T-helper 2 cell treated with Interferon-gamma antibody and Interleukin-4, amounts not matched to agents 5 μg/mL and 100 μg/mL, for 36 hours (primary cell): ENCODE data around the gene PLEKHG5.
"Not testable (repeated sequence)": the region's sequence is repeated elsewhere in the genome, so short reads cannot be mapped to it uniquely, and the experiment has no call there.

ENCODE experiments used
- DNase-seq: peaks from one replicate; pipeline ENCODE4 v3.0.0; 2021; ENCODE audit warnings: low spot score
- H3K27ac Mint-ChIP-seq: one replicate; pipeline ENCODE4 v1.8.0; 2021; ENCODE audit warnings: mild to moderate bottlenecking, mixed read lengths
- H3K27me3 Mint-ChIP-seq: one replicate; pipeline ENCODE4 v1.8.0; 2021; ENCODE audit warnings: low read depth, mixed read lengths
- H3K36me3 Mint-ChIP-seq: one replicate; pipeline ENCODE4 v1.8.0; 2021; ENCODE audit warnings: low read depth, mixed read lengths
- H3K4me1 Mint-ChIP-seq: one replicate; pipeline ENCODE4 v1.8.0; 2021; ENCODE audit warnings: low read depth, mixed read lengths
- H3K4me3 Mint-ChIP-seq: one replicate; pipeline ENCODE4 v1.8.0; 2022; ENCODE audit warnings: mild to moderate bottlenecking, moderate library complexity, mixed read lengths
- H3K9me3 Mint-ChIP-seq: one replicate; pipeline ENCODE4 v1.8.0; 2021; ENCODE audit warnings: mixed read lengths

PLEKHG5 gene

GRCh38 chr1:6462412-6463119 is 28.9 kb downstream of the PLEKHG5 start:
- H3K27me3 Mint-ChIP-seq = peaks cover 4% of the 10 kb centered on the region

DNA sequence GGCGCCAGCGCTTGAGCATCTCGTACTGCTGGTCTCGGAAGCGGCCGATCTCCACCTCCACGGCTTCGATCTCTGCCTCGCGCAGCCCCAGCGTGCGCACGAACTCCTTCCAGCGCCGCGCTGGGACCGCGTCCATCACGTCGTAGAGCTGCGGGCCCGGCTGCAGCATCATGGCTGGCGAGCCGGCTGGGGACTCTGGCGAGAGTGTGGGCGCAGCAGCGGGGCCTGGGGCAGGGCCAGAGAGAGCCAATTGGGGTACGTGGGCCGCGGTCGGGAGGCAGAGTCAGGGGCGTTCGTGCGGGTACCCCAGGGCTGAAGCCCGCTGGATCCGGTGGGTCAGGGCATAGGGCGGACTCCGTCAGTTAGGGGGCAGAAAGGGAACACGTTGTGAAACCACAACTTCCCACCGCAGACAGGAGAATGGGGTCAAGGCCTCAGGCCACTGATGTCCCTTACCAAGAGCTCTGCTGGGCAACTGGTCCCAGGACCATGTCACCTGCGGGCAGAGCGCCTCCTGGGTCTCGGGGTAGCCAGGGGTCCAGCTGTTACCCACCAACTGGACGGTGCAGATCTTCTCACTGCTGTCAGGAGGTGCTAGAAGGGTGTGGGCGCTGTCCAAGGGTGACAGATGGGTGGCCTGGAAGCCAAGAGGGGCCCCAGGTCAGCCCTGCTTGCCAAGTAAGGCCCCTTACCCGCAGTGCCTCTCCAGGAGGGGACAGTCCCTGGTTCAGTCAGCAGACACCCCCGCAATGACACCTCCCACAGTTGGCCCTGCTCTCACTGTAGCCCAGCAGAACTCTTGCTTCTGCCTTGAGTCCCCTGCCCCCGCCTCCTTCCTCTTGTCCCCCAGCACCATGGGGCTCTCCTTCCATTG is 29.7 kb downstream of the PLEKHG5 start:
- Mint-ChIP-seq H3K4me1 (peaks cover 38% of the 10 kb centered on the region), H3K36me3 (peaks cover 42% of the 10 kb centered on the region)

More at GRCh38 chr1:6462412-6463119, 28.9 kb downstream of the PLEKHG5 start:
- no peak for DNase-seq
- peak overlapping the region; percentile 60 for H3K4me3 Mint-ChIP-seq
- H3K9me3 Mint-ChIP-seq = no peaks in the 10 kb centered on the region
- H3K4me1 Mint-ChIP-seq = peaks cover 38% of the 10 kb centered on the region
- H3K27ac Mint-ChIP-seq = peak overlapping the region; percentile 69
- peaks cover 40% of the 10 kb centered on the region for H3K36me3 Mint-ChIP-seq

GRCh38 chr1:6461051-6461530 is 30.4 kb downstream of the PLEKHG5 start:
- peak overlapping the region; percentile 85 for H3K27ac Mint-ChIP-seq
- no peaks in the 10 kb centered on the region for H3K9me3 Mint-ChIP-seq
- peaks cover 38% of the 10 kb centered on the region for H3K4me1 Mint-ChIP-seq
- DNase-seq = no peak
- peaks cover 18% of the 10 kb centered on the region for H3K27me3 Mint-ChIP-seq
- H3K4me3 Mint-ChIP-seq = peak overlapping the region; percentile 76
- H3K36me3 Mint-ChIP-seq = peaks cover 42% of the 10 kb centered on the region

More for the DNA sequence above, 29.7 kb downstream of the PLEKHG5 start:
- Mint-ChIP-seq H3K27me3 (peaks cover 12% of the 10 kb centered on the region), H3K9me3 (no peaks in the 10 kb centered on the region), H3K27ac (peak overlapping the region; percentile 69), H3K4me3 (peak overlapping the region; percentile 60)
- DNase-seq = no peak

DNA sequence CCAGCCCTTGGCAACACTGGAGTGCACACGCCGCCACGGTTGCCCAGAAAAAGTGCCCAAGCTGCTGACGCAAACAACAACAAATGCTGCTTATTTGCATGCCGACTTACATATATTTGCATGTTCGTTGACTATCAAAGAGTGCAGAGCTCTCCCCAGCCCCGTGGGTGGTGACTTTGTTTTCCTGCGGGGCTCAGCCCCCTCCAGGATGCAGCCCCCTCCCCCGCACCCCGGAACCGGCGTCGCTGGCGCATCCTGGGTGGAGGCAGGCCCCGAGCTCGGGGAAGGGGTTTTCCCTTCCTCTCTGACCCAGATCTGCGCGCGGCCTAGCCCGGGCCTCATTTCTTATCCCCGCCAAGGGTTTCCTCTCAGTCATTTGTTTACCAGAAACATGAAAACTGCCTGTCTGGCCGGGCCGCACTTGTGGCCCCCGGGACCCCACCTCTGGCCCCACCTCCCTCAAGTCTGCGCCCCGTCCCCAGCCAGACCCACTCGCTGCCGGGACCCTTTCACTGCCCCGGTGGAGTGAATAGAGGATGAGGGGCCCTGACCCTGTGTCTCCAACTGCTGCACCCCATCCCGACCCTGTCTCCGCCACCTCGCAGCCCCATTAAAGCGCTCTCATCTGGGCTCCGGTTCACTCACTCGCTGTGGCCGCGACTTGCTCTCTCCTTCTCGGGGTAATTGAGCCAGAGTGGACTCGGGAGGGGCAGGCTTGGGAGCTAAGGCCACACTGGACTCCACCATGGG is 31.0 kb downstream of the PLEKHG5 start:
- Mint-ChIP-seq H3K9me3 (no peaks in the 10 kb centered on the region), H3K4me3 (peak overlapping the region; percentile 76), H3K36me3 (peaks cover 41% of the 10 kb centered on the region), H3K27me3 (peaks cover 22% of the 10 kb centered on the region), H3K27ac (peak overlapping the region; percentile 85), H3K4me1 (peaks cover 38% of the 10 kb centered on the region)
- peak; percentile 86 for DNase-seq

DNA sequence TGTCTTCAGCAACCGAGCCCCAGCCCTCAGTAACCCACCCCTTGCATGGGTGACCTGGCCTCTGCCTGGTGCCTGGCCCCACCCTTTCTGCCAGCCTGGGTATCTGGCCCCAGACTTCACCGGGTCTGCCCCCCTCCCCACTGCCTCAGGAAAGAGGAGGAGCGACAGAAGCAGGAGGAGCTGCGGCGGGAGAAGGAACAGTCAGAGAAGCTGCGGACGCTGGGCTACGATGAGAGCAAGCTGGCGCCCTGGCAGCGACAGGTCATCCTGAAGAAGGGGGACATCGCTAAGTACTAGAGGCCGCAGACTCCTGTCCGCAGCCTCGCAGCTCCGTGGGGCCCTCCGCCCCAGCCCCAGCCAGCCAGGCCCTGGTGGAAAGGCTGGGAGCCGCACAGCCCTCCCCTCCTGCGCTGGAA is 31.6 kb downstream of the PLEKHG5 start:
- H3K9me3 Mint-ChIP-seq = no peaks in the 10 kb centered on the region
- peak overlapping the region; percentile 85 for H3K27ac Mint-ChIP-seq
- peaks cover 23% of the 10 kb centered on the region for H3K27me3 Mint-ChIP-seq
- DNase-seq = peak; percentile 61
- H3K4me3 Mint-ChIP-seq = peak overlapping the region; percentile 76
- H3K4me1 Mint-ChIP-seq = peaks cover 38% of the 10 kb centered on the region
- peaks cover 39% of the 10 kb centered on the region for H3K36me3 Mint-ChIP-seq

- Mint-ChIP-seq H3K36me3 (peaks cover 16% of the 10 kb centered on the region), H3K27ac (no peak overlapping the region), H3K9me3 (no peaks in the 10 kb centered on the region), H3K4me3 (no peak overlapping the region), H3K4me1 (peaks cover 22% of the 10 kb centered on the region), H3K27me3 (peaks cover 45% of the 10 kb centered on the region)
- no peak for DNase-seq
Observed at GRCh38 chr1:6456800-6457466, 34.5 kb downstream of the PLEKHG5 start.

GRCh38 chr1:6455752-6456520 is 35.5 kb downstream of the PLEKHG5 start:
- not testable (repeated sequence) for H3K9me3 Mint-ChIP-seq, DNase-seq, H3K4me3 Mint-ChIP-seq, H3K36me3 Mint-ChIP-seq
- peak overlapping the region; percentile 20 for H3K27ac Mint-ChIP-seq
- H3K27me3 Mint-ChIP-seq = peaks cover 47% of the 10 kb centered on the region
- H3K4me1 Mint-ChIP-seq = peaks cover 20% of the 10 kb centered on the region

DNA sequence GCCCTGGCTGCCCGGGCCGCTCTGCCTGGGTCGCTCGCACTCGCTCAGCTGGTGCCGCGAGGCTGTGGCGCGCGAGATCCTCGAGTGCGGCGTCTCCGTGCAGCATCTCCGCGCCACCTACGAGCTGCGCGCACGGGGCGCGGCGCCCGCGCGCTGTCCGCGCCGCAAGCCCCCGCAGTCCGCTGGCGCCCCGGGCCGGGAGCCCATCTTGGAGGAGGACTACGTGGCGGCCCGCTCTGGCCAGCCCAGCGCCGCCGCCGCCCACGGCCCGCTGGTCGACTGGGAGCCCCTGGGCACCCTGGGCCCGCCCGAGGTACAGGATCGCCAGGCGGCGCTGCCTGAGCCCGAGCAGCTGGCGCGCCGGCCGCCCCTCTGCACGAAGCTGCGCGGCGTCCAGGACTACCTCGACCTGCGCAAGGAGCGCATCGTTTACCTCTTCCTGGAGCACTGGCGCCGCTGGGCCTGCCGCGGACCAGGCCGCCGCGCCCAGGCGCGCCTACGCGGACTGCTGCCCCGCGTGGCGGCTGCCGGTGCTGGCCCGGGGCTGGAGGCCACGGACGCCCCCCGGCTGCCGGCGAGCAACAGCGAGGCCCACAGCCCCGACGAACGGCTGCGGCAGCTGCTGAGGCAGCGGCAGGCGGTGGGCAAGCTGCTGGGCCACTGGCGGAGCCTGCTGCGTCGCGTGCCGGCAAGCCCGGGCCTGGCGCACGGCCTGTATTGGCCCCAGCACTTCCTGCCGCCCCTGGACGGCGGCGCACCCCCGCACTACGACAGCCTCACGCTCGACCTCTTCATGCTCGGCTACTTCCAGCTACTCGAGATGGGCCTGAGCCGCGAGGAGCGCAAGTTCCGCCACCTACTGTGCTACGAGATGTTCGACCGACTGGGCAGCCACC is 36.4 kb downstream of the PLEKHG5 start:
- DNase-seq = no peak
- Mint-ChIP-seq H3K36me3 (peaks cover 2% of the 10 kb centered on the region), H3K9me3 (no peaks in the 10 kb centered on the region), H3K27me3 (peaks cover 54% of the 10 kb centered on the region), H3K27ac (peak overlapping the region; percentile 20), H3K4me1 (peaks cover 12% of the 10 kb centered on the region), H3K4me3 (no peak overlapping the region)

DNA sequence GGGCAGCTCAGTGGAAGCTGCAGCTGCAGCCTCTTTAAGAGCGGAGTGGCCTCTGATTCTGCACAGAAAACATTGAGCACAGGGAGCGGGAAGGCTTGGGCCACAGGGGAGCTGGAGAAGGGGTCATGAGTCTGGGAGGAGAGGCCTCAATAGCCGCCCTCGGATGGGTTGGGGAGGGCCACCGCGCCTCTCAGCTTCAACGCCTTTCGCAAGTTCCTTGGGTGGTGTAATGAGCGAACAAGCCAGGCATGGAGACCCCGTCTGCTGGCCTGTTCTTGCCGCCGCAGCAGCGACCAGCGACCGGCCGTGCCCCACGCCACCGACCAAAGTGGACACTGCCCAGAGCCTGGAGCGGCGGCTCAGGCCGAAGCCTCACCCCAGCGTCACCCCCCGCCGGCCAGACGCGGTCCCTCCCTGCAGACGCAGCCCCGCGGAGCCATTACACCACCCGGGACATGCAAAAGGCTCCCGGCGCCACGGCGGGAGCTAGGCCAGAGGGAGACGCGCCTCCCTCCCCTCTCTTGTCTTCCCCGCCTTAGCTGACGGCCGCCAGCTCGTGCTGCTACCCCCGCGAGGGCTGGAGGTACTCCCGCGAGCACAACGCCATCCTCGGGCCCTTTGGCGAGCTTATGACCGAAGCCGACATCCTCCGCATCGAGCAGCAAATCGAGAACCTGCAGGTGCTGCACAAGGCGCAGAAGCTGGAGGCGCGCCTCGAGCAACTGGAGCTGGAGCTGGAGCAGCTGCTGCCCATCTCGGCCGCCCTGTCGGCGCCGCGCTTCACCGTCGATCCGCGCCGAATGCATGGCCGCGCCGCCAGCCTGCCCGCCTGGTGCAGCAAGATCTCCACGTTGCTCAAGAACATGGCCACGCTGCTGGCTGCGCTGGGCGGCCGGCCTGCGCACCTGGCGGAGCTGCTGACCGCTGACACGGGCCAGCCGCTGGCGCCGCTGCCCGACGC is 37.3 kb downstream of the PLEKHG5 start:
- not testable (repeated sequence) for H3K4me3 Mint-ChIP-seq, H3K36me3 Mint-ChIP-seq, H3K4me1 Mint-ChIP-seq, DNase-seq, H3K9me3 Mint-ChIP-seq, H3K27ac Mint-ChIP-seq
- peaks cover 59% of the 10 kb centered on the region for H3K27me3 Mint-ChIP-seq

- H3K36me3 Mint-ChIP-seq = no peaks in the 10 kb centered on the region
Observed at GRCh38 chr1:6450943-6451373, 40.5 kb downstream of the PLEKHG5 start.

GRCh38 chr1:6450486-6450885 is 41.0 kb downstream of the PLEKHG5 start:
- not testable (repeated sequence) for H3K27ac Mint-ChIP-seq, H3K4me3 Mint-ChIP-seq, H3K9me3 Mint-ChIP-seq, DNase-seq, H3K4me1 Mint-ChIP-seq, H3K36me3 Mint-ChIP-seq
- peaks cover 62% of the 10 kb centered on the region for H3K27me3 Mint-ChIP-seq

More at GRCh38 chr1:6450943-6451373, 40.5 kb downstream of the PLEKHG5 start:
- H3K27me3 Mint-ChIP-seq = peaks cover 63% of the 10 kb centered on the region
- H3K4me1 Mint-ChIP-seq = peaks cover 10% of the 10 kb centered on the region
- no peak overlapping the region for H3K27ac Mint-ChIP-seq
- no peak overlapping the region for H3K4me3 Mint-ChIP-seq
- no peak for DNase-seq
- H3K9me3 Mint-ChIP-seq = no peaks in the 10 kb centered on the region
